GM18517 (cell line): ENCODE data around the gene DMRTA1.
"Not testable (repeated sequence)": the region's sequence is repeated elsewhere in the genome, so short reads cannot be mapped to it uniquely, and the experiment has no call there.

ENCODE experiments used
- ATAC-seq: cut with Tn5 transposase; IDR thresholded peaks from one replicate; pipeline ENCODE4 v1.9.1; 2021; ENCODE audit warnings: mild to moderate bottlenecking, moderate library complexity; ENCODE audit not compliant: unreplicated experiment

DMRTA1 gene

GRCh38 chr9:22446589-22446949 lies at the start of gene DMRTA1:
DMRTA1 (plus strand) TSS chr9:22446824; CDS start chr9:22447066, 242 bp downstream.
- peak; percentile 13 for ATAC-seq

DNA sequence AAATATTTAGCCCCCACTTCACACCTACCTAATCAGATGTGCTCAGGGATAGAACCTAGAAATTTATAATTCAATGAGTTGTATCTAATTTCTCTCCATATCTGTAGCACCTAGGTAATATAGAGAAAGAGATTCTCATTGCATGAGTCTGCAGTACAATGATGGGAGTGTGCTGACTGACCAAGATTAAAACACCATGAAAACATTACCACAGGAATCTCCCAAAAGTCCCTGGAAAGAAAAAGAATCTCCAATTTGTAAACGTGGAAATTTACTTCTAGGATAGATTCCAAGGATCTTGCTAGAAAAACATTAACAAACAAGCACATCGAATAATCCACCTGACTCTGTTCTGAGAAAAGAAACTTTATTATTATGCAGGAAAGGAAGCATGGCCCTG lies 45.0 kb upstream of the DMRTA1 start:
- ATAC-seq = no peak

DNA sequence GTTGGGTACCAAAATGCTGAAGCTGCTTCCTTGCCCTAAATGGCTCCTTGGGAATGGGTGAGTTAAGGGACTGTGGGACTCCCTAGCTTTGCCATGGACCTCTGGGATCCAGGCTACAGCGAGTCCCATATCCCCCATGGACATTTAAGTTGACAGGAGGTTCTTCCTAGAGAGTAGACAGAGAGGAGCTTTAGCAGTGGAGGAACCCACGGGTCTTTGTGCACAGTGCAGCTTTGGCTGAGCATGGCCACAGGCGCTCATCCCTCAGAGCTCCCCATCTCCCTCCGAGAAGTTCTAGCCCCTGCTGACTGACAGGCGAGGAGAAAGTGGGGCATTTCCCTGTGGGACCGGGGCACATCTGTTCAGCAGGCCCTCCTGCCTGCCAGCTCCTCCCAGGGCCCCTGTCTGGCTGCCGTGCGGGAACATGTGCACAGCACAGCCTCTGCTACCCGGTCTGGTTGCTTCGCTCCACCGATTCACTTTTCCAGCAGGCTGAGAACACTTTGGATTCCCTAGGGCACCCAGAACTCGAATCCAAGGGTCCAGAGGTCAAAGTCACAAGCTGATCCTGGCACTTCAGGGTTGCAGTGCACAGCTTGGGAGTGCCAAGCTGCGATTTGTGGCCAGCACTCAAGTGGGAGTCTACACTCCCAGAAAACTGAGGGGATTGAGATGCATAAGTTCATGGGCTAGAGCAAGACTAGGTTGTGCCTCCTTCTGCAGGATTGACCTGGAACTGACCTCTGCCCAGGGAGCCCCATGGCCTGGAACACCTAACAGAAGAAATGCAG lies 40.6 kb upstream of the DMRTA1 start:
- ATAC-seq = no peak

- no peak for ATAC-seq
Observed at GRCh38 chr9:22413884-22414283, 32.7 kb upstream of the DMRTA1 start.

DNA sequence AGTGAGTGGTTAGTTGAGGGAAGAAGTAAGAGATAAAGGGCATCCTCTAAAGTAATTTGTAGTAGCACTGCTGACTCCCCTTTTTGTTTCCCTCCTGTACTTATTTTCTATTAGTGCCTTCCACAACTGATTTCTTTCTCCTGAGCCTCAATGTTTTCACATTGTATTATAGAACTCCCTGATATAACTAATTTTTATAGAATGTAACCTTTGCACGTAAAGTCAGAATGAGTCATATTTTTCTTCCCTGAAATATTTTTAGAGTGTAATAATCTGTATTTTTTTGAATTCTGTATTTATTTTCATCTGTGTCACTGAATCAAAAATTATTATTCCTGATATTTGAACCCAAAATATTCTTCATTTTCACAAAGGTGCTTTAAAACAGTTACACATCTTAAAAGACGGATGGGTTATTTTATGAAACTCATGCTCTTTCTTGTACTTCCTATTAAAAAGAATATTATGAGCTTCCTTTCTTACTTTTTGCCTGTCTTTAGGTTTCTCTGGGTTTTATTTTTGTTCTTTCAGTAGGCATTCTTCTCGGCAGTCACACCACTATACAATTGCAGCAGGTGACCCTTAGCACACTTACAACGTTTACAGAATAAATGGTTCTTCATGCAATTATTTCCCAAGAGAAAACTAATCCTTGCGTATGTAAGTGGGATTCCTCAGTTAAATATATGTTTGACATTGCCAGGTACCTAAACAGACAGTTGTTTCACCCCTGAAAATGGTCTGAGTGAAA lies 30.5 kb upstream of the DMRTA1 start:
- no peak for ATAC-seq

GRCh38 chr9:22416692-22417060 lies 29.9 kb upstream of the DMRTA1 start:
- ATAC-seq = no peak

- no peak for ATAC-seq
Observed at GRCh38 chr9:22423566-22423965, 23.1 kb upstream of the DMRTA1 start.

DNA sequence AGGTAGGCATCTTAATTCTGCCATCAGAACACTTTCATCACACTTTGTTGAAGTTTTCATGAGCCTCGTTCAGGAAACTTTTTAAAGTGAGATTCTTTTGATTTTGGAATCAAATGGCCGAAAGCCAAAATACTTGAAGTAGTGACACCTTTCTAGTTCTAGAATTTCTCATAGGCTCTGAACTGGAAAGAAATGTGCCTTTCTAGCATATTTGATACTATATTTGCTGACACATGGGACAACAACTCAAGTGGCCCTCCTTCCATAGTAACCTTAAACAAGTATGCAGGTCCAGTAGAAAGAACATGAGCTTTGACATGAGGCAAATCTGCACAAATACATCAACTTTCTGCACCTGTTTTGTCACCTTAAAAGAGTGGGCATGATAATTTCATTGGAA lies 22.0 kb upstream of the DMRTA1 start:
- ATAC-seq = no peak

DNA sequence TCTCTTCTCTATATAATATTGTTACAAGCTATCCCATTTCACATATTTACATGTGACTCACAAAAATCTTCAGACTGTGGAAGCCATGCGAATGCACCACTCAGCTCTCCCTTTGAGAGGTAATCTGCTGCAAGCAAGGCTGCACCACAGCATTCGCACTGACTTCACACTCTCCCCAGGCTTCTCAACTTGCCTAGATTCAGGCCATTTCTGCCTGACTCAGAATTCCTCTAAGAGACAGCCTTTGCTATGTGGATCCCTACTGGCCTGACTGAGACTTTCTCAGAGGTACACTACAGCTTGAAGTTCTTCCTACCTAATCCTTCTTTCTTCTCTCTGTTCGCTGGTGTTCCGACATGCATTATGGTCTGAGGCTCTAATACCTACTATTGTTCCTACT lies 21.1 kb upstream of the DMRTA1 start:
- ATAC-seq = no peak

DNA sequence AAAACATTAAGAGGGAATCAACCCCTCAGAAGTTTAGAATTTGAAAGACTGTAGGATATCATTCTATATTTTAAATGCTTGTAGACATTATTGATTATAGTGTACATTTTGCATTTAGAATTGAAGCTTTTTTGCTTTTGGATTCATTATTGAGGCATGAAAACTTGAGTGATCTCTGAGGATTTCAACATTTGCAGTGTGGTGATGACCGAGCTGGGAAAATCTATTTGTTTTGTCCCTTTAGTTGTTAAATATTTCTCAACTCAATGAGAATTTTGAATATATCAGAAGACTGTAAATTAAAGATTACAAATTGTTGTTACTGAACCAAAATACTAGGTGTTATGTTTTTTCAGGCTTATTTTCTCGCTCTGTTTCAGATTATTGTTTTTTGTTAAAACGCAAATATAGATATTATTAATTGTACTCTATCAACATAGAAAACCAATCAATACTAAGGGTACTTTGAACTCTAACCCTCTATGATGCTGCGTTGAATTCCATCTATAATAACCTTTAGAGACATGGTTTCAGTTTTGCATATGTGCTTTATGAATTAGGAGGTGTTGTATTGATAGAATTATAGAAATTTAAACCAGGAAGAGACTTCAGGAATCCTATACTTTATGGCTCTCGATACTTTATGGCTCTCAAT lies 19.3 kb upstream of the DMRTA1 start:
- ATAC-seq = no peak

- no peak for ATAC-seq
Observed at GRCh38 chr9:22433691-22434090, 12.9 kb upstream of the DMRTA1 start.

- not testable (repeated sequence) for ATAC-seq
Observed at GRCh38 chr9:22435252-22435651, 11.4 kb upstream of the DMRTA1 start.

DNA sequence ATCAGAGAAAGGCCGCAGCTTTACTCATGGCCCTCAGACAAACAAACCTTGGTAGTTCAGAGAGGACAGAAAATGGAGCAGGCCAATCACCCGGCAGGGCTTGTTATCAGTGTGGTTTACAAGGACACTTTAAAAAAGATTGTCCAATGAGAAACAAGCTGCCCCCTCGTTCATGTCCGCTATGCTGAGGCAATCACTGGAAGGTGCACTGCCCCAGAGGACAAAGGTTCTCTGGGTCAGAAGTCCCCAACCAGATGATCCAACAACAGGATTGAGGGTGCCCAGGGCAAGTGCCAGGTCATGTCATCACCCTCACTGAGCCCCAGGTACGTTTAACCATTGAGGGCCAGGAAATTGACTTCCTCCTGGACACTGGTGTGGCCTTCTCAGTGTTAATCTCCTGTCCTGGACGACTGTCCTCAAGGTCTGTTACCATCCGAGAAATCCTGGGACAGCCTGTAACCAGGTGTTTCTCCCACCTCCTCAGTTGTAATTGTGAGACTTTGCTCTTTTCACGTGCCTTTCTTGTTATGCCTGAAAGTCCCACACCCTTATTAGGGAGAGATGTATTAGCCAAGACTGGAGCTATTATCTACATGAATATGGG lies 9.1 kb upstream of the DMRTA1 start:
- ATAC-seq = not testable (repeated sequence)

DNA sequence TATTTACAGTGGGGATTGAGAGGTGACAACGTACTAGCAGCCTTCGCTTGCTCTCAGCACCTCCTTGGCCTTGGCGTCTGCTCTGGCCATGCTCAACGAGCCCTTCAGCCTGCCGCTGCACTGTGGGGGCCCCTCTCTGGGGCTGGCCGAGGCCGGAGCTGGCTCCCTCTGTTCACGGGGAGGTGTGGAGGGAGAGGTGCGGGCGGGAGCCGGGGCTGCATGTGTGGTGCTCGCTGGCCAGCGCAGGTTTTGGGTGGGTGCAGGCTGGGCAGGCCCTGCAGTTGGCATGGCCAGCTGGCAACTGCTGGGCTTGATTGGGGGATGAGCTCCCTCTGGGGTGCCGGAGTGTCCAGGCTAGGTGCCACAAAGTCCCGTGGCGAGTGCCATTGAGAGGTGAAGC lies 5.8 kb upstream of the DMRTA1 start:
- no peak for ATAC-seq

- peak; percentile 58 for ATAC-seq
Observed at GRCh38 chr9:22446950-22447617, 460 bp downstream of the DMRTA1 start.

DNA sequence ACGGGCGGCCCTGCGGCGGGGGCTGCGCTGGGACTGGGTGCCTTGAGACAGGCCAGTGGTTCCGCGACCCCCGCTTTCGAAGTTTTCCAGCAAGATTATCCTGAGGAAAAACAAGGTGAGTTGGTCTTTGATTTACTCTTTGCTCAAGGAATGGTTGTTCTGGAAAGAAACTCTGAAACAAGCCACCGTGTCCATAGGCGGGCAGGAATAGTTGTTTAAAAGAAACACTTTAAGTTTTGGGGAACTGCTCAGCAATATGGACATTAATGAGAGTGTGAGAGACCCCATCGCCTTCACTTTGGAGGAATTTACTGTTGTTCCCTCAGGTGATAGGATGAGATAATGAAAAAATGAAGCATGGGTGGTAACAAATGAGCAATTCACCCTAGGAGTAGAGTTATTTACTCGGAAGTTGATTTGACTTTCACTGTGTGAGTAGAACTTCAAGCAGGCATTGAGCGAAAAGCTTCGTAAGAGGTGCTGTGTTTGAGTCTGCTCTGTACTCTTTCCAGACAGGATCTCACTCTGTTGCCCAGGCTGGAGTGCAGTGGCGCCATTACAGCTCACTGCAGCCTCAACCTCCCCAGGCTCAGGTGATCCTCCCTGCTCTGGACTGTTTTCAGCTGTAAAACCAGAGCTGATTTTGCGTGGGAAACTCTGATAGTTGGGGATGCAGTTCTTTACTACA lies 1.1 kb downstream of the DMRTA1 start:
- no peak for ATAC-seq

GRCh38 chr9:22449719-22450118 lies 3.1 kb downstream of the DMRTA1 start:
- ATAC-seq = no peak

DNA sequence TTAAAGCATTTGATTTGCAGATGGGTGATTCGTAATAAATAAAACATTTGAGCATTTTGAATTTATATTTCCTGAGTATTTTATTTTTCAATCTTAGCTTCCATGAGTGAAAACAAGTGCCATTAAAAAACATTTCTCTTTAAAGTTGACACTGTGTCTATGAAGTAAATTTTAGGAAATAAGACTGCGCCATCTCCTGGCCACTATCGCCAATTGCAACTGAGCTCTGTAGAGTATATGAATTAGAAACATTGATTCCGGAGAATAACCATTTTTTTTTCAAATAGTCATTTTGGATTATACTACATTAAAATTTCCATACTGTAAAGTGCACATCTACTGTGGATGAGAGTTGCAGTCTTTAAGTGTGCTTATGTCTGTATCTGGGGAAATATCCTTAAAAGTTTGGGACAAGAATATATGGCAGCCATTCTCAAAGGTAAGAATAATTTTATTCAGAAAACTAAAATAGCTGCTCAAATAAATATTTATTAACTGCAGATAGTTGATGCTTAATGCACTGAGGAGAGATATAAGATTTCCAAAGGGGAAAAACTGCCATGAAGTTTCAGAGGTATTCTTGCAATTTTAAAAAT lies 5.9 kb downstream of the DMRTA1 start:
- ATAC-seq = peak; percentile 72

DNA sequence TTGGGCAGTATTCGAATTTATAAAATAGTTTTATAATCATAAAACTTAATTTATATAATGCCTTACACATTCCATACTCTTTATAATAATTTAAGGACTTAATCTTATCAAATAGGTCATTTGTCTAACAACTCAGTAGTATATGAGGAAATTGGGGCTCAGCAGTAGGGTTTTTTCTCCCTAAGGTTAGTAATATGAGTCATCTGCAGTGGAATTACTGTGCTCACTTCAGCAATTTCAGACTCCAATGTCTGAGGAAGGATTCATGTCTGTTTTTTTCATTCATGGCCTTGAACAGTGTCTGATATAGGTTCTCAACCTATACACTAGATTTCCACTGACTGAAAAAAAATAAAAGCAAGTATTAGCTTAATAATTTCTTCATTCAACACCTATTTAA lies 7.4 kb downstream of the DMRTA1 start:
- no peak for ATAC-seq

DNA sequence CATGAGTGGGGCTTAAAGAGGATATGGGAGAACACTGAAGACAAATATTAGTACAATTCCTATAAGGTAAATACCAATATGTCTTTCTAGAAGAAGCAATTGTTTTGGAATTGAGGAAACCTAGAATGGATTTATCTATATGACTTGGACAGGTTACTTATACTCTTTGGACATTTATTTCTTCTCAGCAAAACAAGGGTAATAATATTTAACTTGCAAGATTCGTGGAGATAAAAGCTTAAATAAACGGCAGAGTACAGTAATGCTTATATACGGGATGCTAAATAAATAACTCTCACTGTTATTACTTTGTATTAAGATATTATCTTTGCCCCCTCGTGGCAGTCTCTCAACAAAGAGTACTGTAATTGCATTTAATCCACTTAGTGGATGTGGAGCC lies 8.6 kb downstream of the DMRTA1 start:
- ATAC-seq = no peak
